MCF 10A (cell line): ENCODE measurements around the gene SH3BP2. TPM values are rescaled to one million over a fixed set of nuclear protein-coding genes. Genes with fewer than 3 reads are reported as not detected.

Experiments used
- BruUV-seq: library from RNA; stranded (reverse); fragments of 400-500 nt; replicated peaks from 2 replicates; lab custom pipeline; 2021; lab: Mats Ljungman, UMichigan
- CTCF ChIA-PET: fragments of 300-600 bp; sonication (Branson Sonifier 250); formaldehyde crosslinking; extraction: SDS; loops from one replicate; lab custom pipeline; 2021; ENCODE audit warnings: antibody characterized with exemption, inconsistent platforms; lab: Yijun Ruan, JAX
- POLR2A ChIA-PET: fragments of 300-600, 350-650 bp; sonication (Branson Sonifier 250); formaldehyde crosslinking; extraction: SDS; loops from one replicate; lab custom pipeline; 2020; ENCODE audit warnings: antibody characterized with exemption, inconsistent platforms; lab: Yijun Ruan, JAX
- DNase-seq: peaks from one replicate; pipeline ENCODE4 v3.0.0-alpha.2; 2018; ENCODE audit not compliant: unreplicated experiment
- H3K27ac Mint-ChIP-seq: one replicate; pipeline ENCODE4 v1.8.0; 2022; ENCODE audit warnings: mild to moderate bottlenecking, low read depth, mixed read lengths; ENCODE audit not compliant: unreplicated experiment
- H3K27me3 Mint-ChIP-seq: one replicate; pipeline ENCODE4 v1.8.0; 2022; ENCODE audit warnings: mixed read lengths; ENCODE audit not compliant: insufficient read depth, unreplicated experiment
- H3K36me3 Mint-ChIP-seq: one replicate; pipeline ENCODE4 v1.8.0; 2022; ENCODE audit warnings: mild to moderate bottlenecking, moderate library complexity, mixed read lengths; ENCODE audit not compliant: insufficient read depth, unreplicated experiment
- H3K4me1 Mint-ChIP-seq: one replicate; pipeline ENCODE4 v1.8.0; 2022; ENCODE audit warnings: mixed read lengths; ENCODE audit not compliant: insufficient read depth, unreplicated experiment
- H3K4me3 Mint-ChIP-seq: one replicate; pipeline ENCODE4 v1.8.0; 2022; ENCODE audit warnings: mild to moderate bottlenecking, moderate library complexity, mixed read lengths; ENCODE audit not compliant: unreplicated experiment
- H3K9me3 Mint-ChIP-seq: one replicate; pipeline ENCODE4 v1.8.0; 2022; ENCODE audit warnings: mixed read lengths; ENCODE audit not compliant: unreplicated experiment
- CTCF ChIP-seq: fragments of 200-600 bp; IDR thresholded peaks from one replicate; pipeline ENCODE4 v1.8.0; 2022; ENCODE audit warnings: antibody characterized with exemption, mild to moderate bottlenecking; ENCODE audit not compliant: unreplicated experiment
- intact Hi-C: fragments of 100-400 bp; cut with micrococcal nuclease; formaldehyde crosslinking; loops from 2 replicates; pipeline ENCODE4 v1.14.1; 2022
- total RNA-seq: library from RNA; stranded (reverse); gene quantifications from 2 replicates; pipeline ENCODE4 v1.2.3, GENCODE V29; 2022

The SH3BP2 gene
- total RNA-seq, 1 experiment from 2014 or later = 57.9 TPM

GRCh38 chr4:2887343-2887742, 94.5 kb downstream of the SH3BP2 start:
- POLR2A ChIA-PET = interaction anchor here (1.0 kb wide), 1 partner anchor 52 kb away, joined by 3 read pairs; no protein-coding TSS in a partner anchor
- CTCF ChIA-PET = interaction anchor here (0.7 kb wide), 1 partner anchor 160 kb away, joined by 3 read pairs; no protein-coding TSS in a partner anchor
- TF ChIP-seq CTCF = no peak
- Mint-ChIP-seq H3K36me3 (peaks cover 60% of the 10 kb centered on the region), H3K27me3 (no peaks in the 10 kb centered on the region), H3K4me1 (no peaks in the 10 kb centered on the region), H3K27ac (no peak overlapping the region), H3K9me3 (no peaks in the 10 kb centered on the region), H3K4me3 (no peak overlapping the region)
- no TSS peak for BruUV-seq
- no peak for DNase-seq
- intact Hi-C loops = no loop called here

GRCh38 chr4:2888886-2889285, 96.0 kb downstream of the SH3BP2 start:
- Mint-ChIP-seq H3K9me3 (no peaks in the 10 kb centered on the region), H3K27me3 (no peaks in the 10 kb centered on the region), H3K4me3 (no peak overlapping the region), H3K36me3 (peaks cover 60% of the 10 kb centered on the region), H3K4me1 (no peaks in the 10 kb centered on the region), H3K27ac (no peak overlapping the region)
- DNase-seq = no peak
- ChIA-PET CTCF (interaction anchor here (0.6 to 0.7 kb wide), 2 partner anchors 28 to 88 kb away, joined by 3 read pairs; no protein-coding TSS in a partner anchor), POLR2A (no interaction called here)
- BruUV-seq = no TSS peak
- intact Hi-C loops = no loop called here
- no peak for TF ChIP-seq CTCF

Other genes starting within 250 kb of the SH3BP2 start
- gene TNIP2, start 36.7 kb upstream of the SH3BP2 start, total RNA-seq = 40.5 and 46.1 TPM in 2 replicates
- 131 and 161 TPM in 2 replicates for gene ADD1, start 50.8 kb downstream of the SH3BP2 start, total RNA-seq
- 44.0 and 65.6 TPM in 2 replicates for gene NOP14, start 170.3 kb downstream of the SH3BP2 start, total RNA-seq
- gene GRK4, start 170.5 kb downstream of the SH3BP2 start, total RNA-seq = 4.5 and 5.9 TPM in 2 replicates